Breast epithelium (tissue), 3 donors: ENCODE data around the gene TTBK2.

Experiments used
- CTCF ChIP-seq, 3 donors: fragments of 450-650 bp; IDR thresholded peaks; one replicate each; pipeline ENCODE4 v1.5.1; 2016 to 2017; ENCODE audit warnings: antibody characterized with exemption in 3 of 3, mild to moderate bottlenecking in 3 of 3, moderate library complexity in 3 of 3
- POLR2A ChIP-seq: fragments of 450-650 bp; IDR thresholded peaks from one replicate; pipeline ENCODE4 v1.6.1; 2016; ENCODE audit warnings: antibody characterized with exemption, mild to moderate bottlenecking, moderate library complexity
- POLR2AphosphoS5 ChIP-seq, 3 donors: sonication (generic); formaldehyde crosslinking; IDR thresholded peaks; one replicate each; pipeline ENCODE4 v1.6.1; 2017; ENCODE audit warnings: antibody characterized with exemption in 3 of 3

- TF ChIP-seq POLR2A = no peak
- TF ChIP-seq CTCF (IDR thresholded peaks at IDR 0.05) = no peak
- no peak for TF ChIP-seq POLR2AphosphoS5 (IDR thresholded peaks at IDR 0.05)
Measured at GRCh38 chr15:42919799-42920518, 619 bp downstream of the TTBK2 start.
